Keratinocyte (primary cell): Measurements from ENCODE around the gene EFTUD2.

ENCODE experiments used
- EZH2 ChIP-seq: IDR thresholded peaks from one replicate; pipeline ENCODE4 v1.6.1; 2012; ENCODE audit warnings: inconsistent platforms, mild to moderate bottlenecking, low read length, moderate library complexity
- TF ChIP-seq, protein P1 (sequence below), 3 experiments: IDR thresholded peaks in 1 of 3; conservative IDR thresholded peaks in 1 of 3; optimal IDR thresholded peaks in 1 of 3; 2 replicates in 2 of 3; 3 replicates in 1 of 3; pipeline versions ENCODE3 to v1.5.1; 2011; ENCODE audit warnings: low read length in 3 of 3, mild to moderate bottlenecking in 3 of 3, moderate library complexity in 2 of 3, control low read depth in 1 of 3, inconsistent platforms in 1 of 3; ENCODE audit not compliant: insufficient read depth in 2 of 3; ENCODE audit errors: extremely low read depth in 1 of 3

DNA sequence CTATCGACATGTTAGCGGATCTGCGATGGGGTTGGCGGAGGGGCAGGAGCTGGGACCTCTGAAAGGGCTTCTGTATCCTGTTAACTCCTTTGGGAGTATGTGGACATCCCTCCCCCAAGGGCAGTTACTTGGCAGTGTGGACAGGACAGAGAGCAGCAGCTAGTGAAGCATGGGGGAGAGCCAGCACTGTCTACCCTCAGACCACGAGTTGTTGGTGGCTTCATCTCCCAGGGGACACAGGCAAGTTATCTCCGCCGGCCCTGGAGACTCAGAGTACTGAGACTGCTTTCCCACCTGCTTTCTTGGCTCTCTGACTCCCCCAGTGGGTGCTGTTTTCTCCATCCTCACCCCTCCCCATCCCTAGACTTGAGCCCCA, 21.3 kb upstream of the EFTUD2 start:
- TF ChIP-seq, protein P1, sequence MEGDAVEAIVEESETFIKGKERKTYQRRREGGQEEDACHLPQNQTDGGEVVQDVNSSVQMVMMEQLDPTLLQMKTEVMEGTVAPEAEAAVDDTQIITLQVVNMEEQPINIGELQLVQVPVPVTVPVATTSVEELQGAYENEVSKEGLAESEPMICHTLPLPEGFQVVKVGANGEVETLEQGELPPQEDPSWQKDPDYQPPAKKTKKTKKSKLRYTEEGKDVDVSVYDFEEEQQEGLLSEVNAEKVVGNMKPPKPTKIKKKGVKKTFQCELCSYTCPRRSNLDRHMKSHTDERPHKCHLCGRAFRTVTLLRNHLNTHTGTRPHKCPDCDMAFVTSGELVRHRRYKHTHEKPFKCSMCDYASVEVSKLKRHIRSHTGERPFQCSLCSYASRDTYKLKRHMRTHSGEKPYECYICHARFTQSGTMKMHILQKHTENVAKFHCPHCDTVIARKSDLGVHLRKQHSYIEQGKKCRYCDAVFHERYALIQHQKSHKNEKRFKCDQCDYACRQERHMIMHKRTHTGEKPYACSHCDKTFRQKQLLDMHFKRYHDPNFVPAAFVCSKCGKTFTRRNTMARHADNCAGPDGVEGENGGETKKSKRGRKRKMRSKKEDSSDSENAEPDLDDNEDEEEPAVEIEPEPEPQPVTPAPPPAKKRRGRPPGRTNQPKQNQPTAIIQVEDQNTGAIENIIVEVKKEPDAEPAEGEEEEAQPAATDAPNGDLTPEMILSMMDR (optimal IDR thresholded peaks at IDR 0.05 in 1 of 3, IDR thresholded peaks at IDR 0.05 in 1 of 3, conservative IDR thresholded peaks at IDR 0.05 in 1 of 3; ENCODE audit: extremely low read depth in 1 of 3, insufficient read depth in 2 of 3, low read length in 3 of 3) = no peak
- TF ChIP-seq EZH2 = no peak
